HepG2 (cell line): ENCODE measurements around the gene ZNF8.

ENCODE experiments used
- CHCHD3 ChIP-seq: sonication (generic); formaldehyde crosslinking; IDR thresholded peaks from 2 replicates; pipeline ENCODE4 v1.8.0; 2022; ENCODE audit warnings: mild to moderate bottlenecking, missing genetic modification reagents, moderate library complexity
- HCFC1 ChIP-seq: fragments of 150-350 bp; IDR thresholded peaks from 2 replicates; pipeline ENCODE4 v1.6.1; 2014; ENCODE audit warnings: low read depth, low read length
- HOXA7 ChIP-seq: sonication (generic); formaldehyde crosslinking; IDR thresholded peaks from 2 replicates; pipeline ENCODE4 v1.8.1; 2022; ENCODE audit warnings: mild to moderate bottlenecking, missing genetic modification reagents, moderate library complexity
- MTA3 ChIP-seq: sonication (generic); formaldehyde crosslinking; IDR thresholded peaks from 2 replicates; pipeline ENCODE4 v1.4.0; 2020; ENCODE audit warnings: missing genetic modification reagents
- NFYB ChIP-seq: sonication (generic); formaldehyde crosslinking; IDR thresholded peaks from 2 replicates; pipeline ENCODE4 v1.4.0; 2020; ENCODE audit warnings: missing genetic modification reagents
- XRCC5 ChIP-seq: fragments of 200-400 bp; formaldehyde crosslinking; optimal IDR thresholded peaks from 2 replicates; pipeline ENCODE3; 2017; ENCODE audit warnings: mild to moderate bottlenecking, low read length
- ZNF292 ChIP-seq: sonication (generic); formaldehyde crosslinking; IDR thresholded peaks from 2 replicates; pipeline ENCODE4 v1.8.1; 2022; ENCODE audit warnings: mild to moderate bottlenecking, low read depth, missing genetic modification reagents, borderline replicate concordance
- ZNF501 ChIP-seq: sonication (generic); formaldehyde crosslinking; IDR thresholded peaks from 2 replicates; pipeline ENCODE4 v1.5.1; 2020; ENCODE audit warnings: mild to moderate bottlenecking, moderate library complexity, missing genetic modification reagents
- TF ChIP-seq, protein P1 (sequence below): sonication (generic); formaldehyde crosslinking; IDR thresholded peaks from 2 replicates; pipeline ENCODE4 v1.5.0; 2020; ENCODE audit warnings: mild to moderate bottlenecking, missing genetic modification reagents, moderate library complexity
- TF ChIP-seq, protein P2 (sequence below), 2 experiments: IDR thresholded peaks; 2 replicates each; pipeline ENCODE4 v1.6.1; 2011 to 2012; ENCODE audit warnings: low read length in 2 of 2, borderline replicate concordance in 1 of 2, low read depth in 1 of 2, mild to moderate bottlenecking in 1 of 2, moderate library complexity in 1 of 2

DNA sequence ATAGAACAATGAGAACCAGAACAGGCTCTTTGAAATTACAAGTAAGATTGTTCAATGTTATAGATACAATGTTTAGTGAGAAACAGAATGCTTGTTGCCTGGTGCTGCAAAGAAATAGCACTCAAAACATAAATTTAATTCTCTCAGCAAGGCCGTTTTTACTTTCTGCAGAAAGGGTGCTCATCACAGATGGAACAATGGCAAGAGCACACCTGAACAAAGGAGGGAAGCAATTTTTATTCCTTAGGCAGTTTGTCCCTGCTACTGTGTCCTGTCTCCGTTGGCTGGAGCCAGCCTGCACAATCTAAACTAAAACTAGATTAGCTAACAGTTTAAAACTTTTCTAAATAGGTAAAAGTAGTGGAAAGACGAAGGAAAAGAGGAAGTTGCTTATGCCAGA is 10.4 kb upstream of the ZNF8 start:
- TF ChIP-seq XRCC5 (no peak), ZNF501 (no peak), HCFC1 (no peak), ZNF292 (no peak), CHCHD3 (no peak), MTA3 (CRISPR knock-in tag) (no peak), NFYB (CRISPR knock-in tag) (no peak), HOXA7 (no peak)
- TF ChIP-seq, protein P1, sequence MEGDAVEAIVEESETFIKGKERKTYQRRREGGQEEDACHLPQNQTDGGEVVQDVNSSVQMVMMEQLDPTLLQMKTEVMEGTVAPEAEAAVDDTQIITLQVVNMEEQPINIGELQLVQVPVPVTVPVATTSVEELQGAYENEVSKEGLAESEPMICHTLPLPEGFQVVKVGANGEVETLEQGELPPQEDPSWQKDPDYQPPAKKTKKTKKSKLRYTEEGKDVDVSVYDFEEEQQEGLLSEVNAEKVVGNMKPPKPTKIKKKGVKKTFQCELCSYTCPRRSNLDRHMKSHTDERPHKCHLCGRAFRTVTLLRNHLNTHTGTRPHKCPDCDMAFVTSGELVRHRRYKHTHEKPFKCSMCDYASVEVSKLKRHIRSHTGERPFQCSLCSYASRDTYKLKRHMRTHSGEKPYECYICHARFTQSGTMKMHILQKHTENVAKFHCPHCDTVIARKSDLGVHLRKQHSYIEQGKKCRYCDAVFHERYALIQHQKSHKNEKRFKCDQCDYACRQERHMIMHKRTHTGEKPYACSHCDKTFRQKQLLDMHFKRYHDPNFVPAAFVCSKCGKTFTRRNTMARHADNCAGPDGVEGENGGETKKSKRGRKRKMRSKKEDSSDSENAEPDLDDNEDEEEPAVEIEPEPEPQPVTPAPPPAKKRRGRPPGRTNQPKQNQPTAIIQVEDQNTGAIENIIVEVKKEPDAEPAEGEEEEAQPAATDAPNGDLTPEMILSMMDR, result no peak
- TF ChIP-seq, protein P2, sequence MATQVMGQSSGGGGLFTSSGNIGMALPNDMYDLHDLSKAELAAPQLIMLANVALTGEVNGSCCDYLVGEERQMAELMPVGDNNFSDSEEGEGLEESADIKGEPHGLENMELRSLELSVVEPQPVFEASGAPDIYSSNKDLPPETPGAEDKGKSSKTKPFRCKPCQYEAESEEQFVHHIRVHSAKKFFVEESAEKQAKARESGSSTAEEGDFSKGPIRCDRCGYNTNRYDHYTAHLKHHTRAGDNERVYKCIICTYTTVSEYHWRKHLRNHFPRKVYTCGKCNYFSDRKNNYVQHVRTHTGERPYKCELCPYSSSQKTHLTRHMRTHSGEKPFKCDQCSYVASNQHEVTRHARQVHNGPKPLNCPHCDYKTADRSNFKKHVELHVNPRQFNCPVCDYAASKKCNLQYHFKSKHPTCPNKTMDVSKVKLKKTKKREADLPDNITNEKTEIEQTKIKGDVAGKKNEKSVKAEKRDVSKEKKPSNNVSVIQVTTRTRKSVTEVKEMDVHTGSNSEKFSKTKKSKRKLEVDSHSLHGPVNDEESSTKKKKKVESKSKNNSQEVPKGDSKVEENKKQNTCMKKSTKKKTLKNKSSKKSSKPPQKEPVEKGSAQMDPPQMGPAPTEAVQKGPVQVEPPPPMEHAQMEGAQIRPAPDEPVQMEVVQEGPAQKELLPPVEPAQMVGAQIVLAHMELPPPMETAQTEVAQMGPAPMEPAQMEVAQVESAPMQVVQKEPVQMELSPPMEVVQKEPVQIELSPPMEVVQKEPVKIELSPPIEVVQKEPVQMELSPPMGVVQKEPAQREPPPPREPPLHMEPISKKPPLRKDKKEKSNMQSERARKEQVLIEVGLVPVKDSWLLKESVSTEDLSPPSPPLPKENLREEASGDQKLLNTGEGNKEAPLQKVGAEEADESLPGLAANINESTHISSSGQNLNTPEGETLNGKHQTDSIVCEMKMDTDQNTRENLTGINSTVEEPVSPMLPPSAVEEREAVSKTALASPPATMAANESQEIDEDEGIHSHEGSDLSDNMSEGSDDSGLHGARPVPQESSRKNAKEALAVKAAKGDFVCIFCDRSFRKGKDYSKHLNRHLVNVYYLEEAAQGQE (IDR thresholded peaks at IDR 0.05; ENCODE audit: borderline replicate concordance in 1 of 2, low read depth in 1 of 2, low read length in 2 of 2), result no peak
